Tibial artery (tissue), 4 donors: Measurements from ENCODE around the gene MUC20.

ENCODE experiments used
- DNase-seq, 2 donors: peaks; one replicate each; pipeline ENCODE4 v3.0.0-alpha.2; 2019
- H3K27ac ChIP-seq, 2 donors: fragments of 200-600 bp; sonication (generic) in 1 of 2; 1 replicate in 1 of 2; 2 replicates in 1 of 2; pipeline ENCODE4 v1.5.1; 2018 to 2019; ENCODE audit warnings: mild to moderate bottlenecking in 1 of 2
- H3K27me3 ChIP-seq, 2 donors: fragments of 200-600 bp; sonication (generic) in 1 of 2; one replicate each; pipeline versions ENCODE4 v1.5.1 to v1.6.0; 2016 to 2019
- H3K36me3 ChIP-seq, 3 donors: fragments of 200-600 bp; sonication (generic) in 2 of 3; one replicate each; pipeline ENCODE4 v1.5.1; 2016 to 2019; ENCODE audit warnings: mild to moderate bottlenecking in 2 of 3
- H3K4me1 ChIP-seq, 4 donors: fragments of 200-600 bp; sonication (generic) in 2 of 4; 1 replicate in 3 of 4; 2 replicates in 1 of 4; pipeline ENCODE4 v1.5.1; 2016 to 2019
- H3K4me3 ChIP-seq, 2 donors: fragments of 200-600 bp; sonication (generic) in 1 of 2; 1 replicate in 1 of 2; 2 replicates in 1 of 2; pipeline ENCODE4 v1.5.1; 2018 to 2019; ENCODE audit warnings: mild to moderate bottlenecking in 2 of 2
- H3K9me3 ChIP-seq, 3 donors: fragments of 200-600 bp; sonication (generic) in 1 of 3; one replicate each; pipeline ENCODE4 v1.5.1; 2016 to 2019
- intact Hi-C: fragments of 100-400 bp; cut with DNase I; formaldehyde crosslinking; loops from one replicate; pipeline ENCODE4 v1.15.0; 2023; ENCODE audit warnings: low total_unique reads
- TF ChIP-seq, protein P1 (sequence below), 2 experiments: fragments of 200-600 bp in 1 of 2; fragments of 450-650 bp in 1 of 2; IDR thresholded peaks; one replicate each; pipeline ENCODE4 v1.5.1; 2017 to 2019; ENCODE audit warnings: antibody characterized with exemption in 2 of 2, mild to moderate bottlenecking in 1 of 2, moderate library complexity in 1 of 2

The MUC20 gene

DNA sequence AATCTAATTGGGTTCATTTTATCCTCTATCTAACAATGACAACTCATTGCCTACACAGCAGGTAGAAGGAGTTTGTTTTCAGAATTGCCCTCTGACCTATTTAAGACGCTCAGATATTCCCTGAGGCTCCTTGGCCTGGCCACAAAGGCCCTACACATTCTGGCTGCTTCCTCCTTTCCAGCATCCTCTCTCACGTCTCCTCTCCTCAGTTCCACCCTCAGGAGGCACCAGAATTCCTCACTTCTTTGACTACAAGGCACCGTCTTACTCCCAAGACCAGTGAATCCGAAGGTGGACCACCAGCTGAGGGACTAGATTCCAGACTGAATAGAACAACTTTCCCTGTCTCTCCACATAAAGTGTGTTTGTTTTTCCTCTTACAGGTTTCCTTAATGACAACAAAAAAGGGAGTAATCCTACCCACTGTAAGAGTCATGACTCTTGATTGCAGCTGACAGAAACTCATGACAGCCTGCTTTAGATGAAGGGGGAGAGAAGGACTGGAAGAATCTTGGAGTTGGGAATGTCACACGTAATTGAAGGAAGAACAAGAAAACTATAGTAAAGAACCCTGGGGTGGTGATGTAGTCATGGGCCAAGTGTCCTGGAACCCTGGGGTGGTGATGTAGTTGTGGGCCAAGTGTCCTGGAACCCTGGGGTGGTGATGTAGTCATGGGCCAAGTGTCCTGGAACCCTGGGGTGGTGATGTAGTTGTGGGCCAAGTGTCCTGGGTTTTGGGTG lies 22.0 kb upstream of the MUC20 start:
- Histone ChIP-seq H3K27me3 (no peaks in the 10 kb centered on the region), H3K4me1 (no peaks in the 10 kb centered on the region), H3K4me3 (no peak overlapping the region), H3K27ac (no peak overlapping the region), H3K9me3 (no peaks in the 10 kb centered on the region), H3K36me3 (peaks cover 11 to 34% (median 26%) of the 10 kb centered on the region in 3 donors)
- no peak for DNase-seq
- intact Hi-C loops = no loop called here
- TF ChIP-seq, protein P1, sequence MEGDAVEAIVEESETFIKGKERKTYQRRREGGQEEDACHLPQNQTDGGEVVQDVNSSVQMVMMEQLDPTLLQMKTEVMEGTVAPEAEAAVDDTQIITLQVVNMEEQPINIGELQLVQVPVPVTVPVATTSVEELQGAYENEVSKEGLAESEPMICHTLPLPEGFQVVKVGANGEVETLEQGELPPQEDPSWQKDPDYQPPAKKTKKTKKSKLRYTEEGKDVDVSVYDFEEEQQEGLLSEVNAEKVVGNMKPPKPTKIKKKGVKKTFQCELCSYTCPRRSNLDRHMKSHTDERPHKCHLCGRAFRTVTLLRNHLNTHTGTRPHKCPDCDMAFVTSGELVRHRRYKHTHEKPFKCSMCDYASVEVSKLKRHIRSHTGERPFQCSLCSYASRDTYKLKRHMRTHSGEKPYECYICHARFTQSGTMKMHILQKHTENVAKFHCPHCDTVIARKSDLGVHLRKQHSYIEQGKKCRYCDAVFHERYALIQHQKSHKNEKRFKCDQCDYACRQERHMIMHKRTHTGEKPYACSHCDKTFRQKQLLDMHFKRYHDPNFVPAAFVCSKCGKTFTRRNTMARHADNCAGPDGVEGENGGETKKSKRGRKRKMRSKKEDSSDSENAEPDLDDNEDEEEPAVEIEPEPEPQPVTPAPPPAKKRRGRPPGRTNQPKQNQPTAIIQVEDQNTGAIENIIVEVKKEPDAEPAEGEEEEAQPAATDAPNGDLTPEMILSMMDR (IDR thresholded peaks at IDR 0.05) = no peak

DNA sequence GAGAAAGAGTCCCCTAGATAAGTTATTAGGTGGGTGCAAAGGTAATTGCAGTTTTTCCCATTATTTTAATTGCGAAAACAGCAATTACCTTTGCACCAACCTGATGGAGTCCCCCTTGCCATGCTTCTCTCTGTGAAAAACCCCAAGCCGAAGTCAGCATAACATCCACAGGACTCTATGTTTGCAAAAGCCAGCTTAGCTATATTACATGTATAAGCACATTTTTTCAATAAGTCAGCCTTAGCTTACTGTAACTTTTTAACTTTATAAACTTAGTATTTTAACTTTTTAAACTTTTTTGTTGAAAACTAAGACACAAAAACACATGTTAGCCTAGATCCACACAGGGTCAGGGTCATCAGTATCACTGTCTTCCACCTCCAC lies 21.4 kb upstream of the MUC20 start:
- H3K4me3 ChIP-seq = no peak overlapping the region
- H3K4me1 ChIP-seq = no peaks in the 10 kb centered on the region
- H3K9me3 ChIP-seq = no peaks in the 10 kb centered on the region
- H3K27me3 ChIP-seq = no peaks in the 10 kb centered on the region
- no peak overlapping the region for H3K27ac ChIP-seq
- H3K36me3 ChIP-seq = peaks cover 5 to 28% (median 20%) of the 10 kb centered on the region in 3 donors
- TF ChIP-seq, protein P1 (IDR thresholded peaks at IDR 0.05) = no peak
- intact Hi-C loops = no loop called here
- DNase-seq = no peak

DNA sequence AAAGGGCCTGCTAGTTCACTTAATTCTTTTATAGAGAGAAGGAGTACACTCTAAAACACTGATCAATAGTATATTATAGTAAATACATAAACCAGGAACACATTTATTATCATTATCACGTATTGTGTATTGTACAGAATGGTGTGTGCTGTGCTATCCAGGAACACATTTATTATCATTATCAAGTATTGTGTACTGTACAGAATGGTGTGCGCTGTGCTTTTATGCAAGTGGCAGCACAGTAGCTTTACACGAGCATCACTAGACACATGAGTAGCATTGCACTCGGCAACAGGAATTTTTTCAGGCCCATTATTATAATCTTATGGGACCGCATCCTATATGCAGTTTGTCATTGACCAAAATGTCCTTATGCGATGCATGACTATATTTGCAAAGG lies 20.9 kb upstream of the MUC20 start:
- TF ChIP-seq, protein P1 (IDR thresholded peaks at IDR 0.05) = no peak
- no peak overlapping the region for H3K27ac ChIP-seq
- no peak for DNase-seq
- no peaks in the 10 kb centered on the region for H3K4me1 ChIP-seq
- H3K36me3 ChIP-seq = peaks cover under 1 to 23% (median 15%) of the 10 kb centered on the region in 3 donors
- H3K4me3 ChIP-seq = no peak overlapping the region
- no peaks in the 10 kb centered on the region for H3K27me3 ChIP-seq
- intact Hi-C loops = no loop called here
- no peaks in the 10 kb centered on the region for H3K9me3 ChIP-seq

DNA sequence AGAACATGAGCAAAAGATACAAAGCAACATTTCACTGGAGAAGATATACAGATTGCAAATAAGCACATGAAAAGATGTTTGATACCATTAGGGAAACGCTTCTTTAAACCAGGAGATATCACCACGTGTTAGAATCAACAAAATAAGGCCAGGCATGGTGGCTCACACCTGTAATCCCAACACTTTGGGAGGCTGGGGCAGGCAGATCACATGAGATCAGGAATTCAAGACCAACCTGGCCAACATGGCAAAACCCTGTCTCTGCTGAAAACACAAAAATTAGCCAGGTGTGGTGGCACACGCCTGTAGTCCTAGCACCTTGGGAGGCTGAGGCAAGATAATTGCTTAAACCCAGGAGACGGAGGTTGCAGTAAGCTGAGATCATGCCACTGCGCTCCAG lies 20.5 kb upstream of the MUC20 start:
- H3K27ac ChIP-seq = no peak overlapping the region
- intact Hi-C loops = no loop called here
- TF ChIP-seq, protein P1 (IDR thresholded peaks at IDR 0.05) = no peak
- no peaks in the 10 kb centered on the region for H3K27me3 ChIP-seq
- no peak for DNase-seq
- H3K9me3 ChIP-seq = no peaks in the 10 kb centered on the region
- H3K36me3 ChIP-seq = peaks cover 0 to 19% (median 12%) of the 10 kb centered on the region in 3 donors
- no peaks in the 10 kb centered on the region for H3K4me1 ChIP-seq
- H3K4me3 ChIP-seq = no peak overlapping the region

DNA sequence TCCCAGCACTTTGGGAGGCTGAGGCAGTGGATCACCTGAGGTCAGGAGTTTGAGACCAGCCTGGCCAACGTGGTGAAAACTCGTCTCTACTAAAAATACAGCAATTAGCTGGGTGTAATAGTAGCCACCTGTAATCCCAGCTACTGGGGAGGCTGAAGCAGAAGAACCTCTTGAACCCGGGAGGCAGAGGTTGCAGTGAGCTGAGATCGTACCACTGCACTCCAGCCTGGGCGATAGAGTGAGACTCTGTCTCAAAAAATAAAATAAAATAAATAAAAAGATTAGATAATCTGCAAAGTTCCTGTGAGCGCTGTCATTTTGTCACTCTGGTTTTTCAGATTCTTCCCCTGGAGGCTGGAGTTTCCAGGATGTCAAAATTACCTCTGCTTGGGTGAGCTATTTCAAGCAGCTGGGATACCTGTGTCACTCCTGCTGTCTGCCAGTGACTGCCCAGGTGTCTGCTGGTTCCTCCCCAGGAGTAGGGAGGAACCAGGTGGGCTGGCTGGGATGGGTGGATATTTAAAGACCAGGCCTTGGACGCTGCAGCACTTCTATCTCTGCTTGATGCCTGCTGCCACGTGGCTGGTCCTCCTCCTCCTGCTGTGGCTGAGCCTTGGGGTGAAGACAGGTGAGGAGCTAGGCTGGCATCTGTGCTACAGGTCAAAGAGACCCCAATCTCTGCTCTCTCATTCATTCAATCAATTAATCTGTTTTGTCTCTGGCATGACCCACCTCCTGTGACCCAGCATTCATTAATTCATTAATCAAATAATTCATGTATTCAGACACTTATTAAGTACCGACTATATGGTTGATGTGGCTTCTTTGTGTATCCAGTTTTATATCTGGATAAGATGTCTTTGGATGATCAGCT lies 19.5 kb upstream of the MUC20 start:
- TF ChIP-seq, protein P1 (IDR thresholded peaks at IDR 0.05) = no peak
- Histone ChIP-seq H3K4me1 (no peaks in the 10 kb centered on the region), H3K36me3 (peaks cover 0 to 18% (median 11%) of the 10 kb centered on the region in 3 donors), H3K9me3 (no peaks in the 10 kb centered on the region), H3K27me3 (no peaks in the 10 kb centered on the region), H3K27ac (no peak overlapping the region), H3K4me3 (no peak overlapping the region)
- no peak for DNase-seq
- intact Hi-C loops = no loop called here
